ENCODE results near the gene NPAT. TPM values are rescaled to one million over a fixed set of nuclear protein-coding genes. Genes with fewer than 3 reads are reported as not detected.

Gene NPAT
- total RNA-seq (2021; ENCODE audit: unreplicated experiment) (16.6 TPM), Bru-seq, nascent RNA (percentile 86 among the genes with signal in this experiment), BruChase-seq, experiment 1, labeled RNA remaining after a 2-hour chase (percentile 85 among the genes with signal in this experiment), BruChase-seq, experiment 2, labeled RNA remaining after a 6-hour chase (percentile 75 among the genes with signal in this experiment)
- polyA plus RNA-seq (2012; ENCODE audit: insufficient read length) = 5.0 TPM
- long read RNA-seq, partial matches to known transcripts = 15 of 18 reads
- long read RNA-seq, other reads (novel, unspliced or antisense) = 3 of 18 reads

GRCh38 chr11:108222574-108223347, at the start of gene NPAT, which contains the start of gene ATM:
TSS of gene NPAT (minus strand) at chr11:108222638. CDS start at chr11:108222536, 102 bp downstream.
TSS of gene ATM (plus strand) at chr11:108223067. CDS start at chr11:108227625, 4,558 bp downstream.
- H3K4me3 ChIP-seq (ENCODE audit: low read depth in 2 of 2, low read length in 2 of 2) = peak within 1 kb of the TSS; percentile 93 to 99
- peaks cover 37% of the 10 kb centered on the region for H3K4me1 ChIP-seq (ENCODE audit: control insufficient read depth, insufficient read depth, low read length)
- TF ChIP-seq TCF7L2 (IDR thresholded peaks at IDR 0.05; ENCODE audit: low read depth, low read length) (peak; percentile 78), SIN3A (IDR thresholded peaks at IDR 0.05; ENCODE audit: borderline replicate concordance, insufficient read depth, low read depth, low read length) (peak; percentile 97), CTCF (IDR thresholded peaks at IDR 0.05) (peak; percentile 96), REST (IDR thresholded peaks at IDR 0.05; ENCODE audit: insufficient read depth in 1 of 2, low read depth in 2 of 2, low read length in 1 of 2) (peak in 1 of 2 experiments; percentile 60; a peak in 1 of 4 replicates), POLR2AphosphoS5 (IDR thresholded peaks at IDR 0.05; ENCODE audit: low read depth, low read length) (peak; percentile 83)
- CTCF ChIA-PET = interaction anchor here (0.7 to 0.9 kb wide), 3 partner anchors 104 to 359 kb away, joined by 3 to 7 read pairs (median 4); no protein-coding TSS in a partner anchor
- no peaks in the 10 kb centered on the region for H3K9me3 ChIP-seq (ENCODE audit: control insufficient read depth, insufficient read depth, low read depth, low read length)
- peaks cover 8% of the 10 kb centered on the region for H3K36me3 ChIP-seq (ENCODE audit: control insufficient read depth, insufficient read depth, low read length)
- intact Hi-C loops (cut with micrococcal nuclease; ENCODE audit: unreplicated experiment) (no loop called here), in situ Hi-C loops (cut with HindIII; ENCODE audit: low pct_unique_long_range_greater_than_20kb, low sequenced_read_pairs) (no loop called here)
- no peaks in the 10 kb centered on the region for H3K27me3 ChIP-seq (ENCODE audit: control insufficient read depth, insufficient read depth, low read length)
- no TSS peak for BruUV-seq (replicated peaks)
- peak; percentile 96 for ATAC-seq
- POLR2A ChIA-PET = interaction anchor here (0.7 kb wide), 1 partner anchor 665 kb away, joined by 3 read pairs; no protein-coding TSS in a partner anchor
- peak within 1 kb of the TSS; percentile 100 for H3K27ac ChIP-seq (ENCODE audit: low read length)
- DNase-seq (ENCODE audit: low read depth, low spot score) = peak; percentile 99

GRCh38 chr11:108269583-108269982, 47.1 kb upstream of the NPAT start:
- ChIA-PET CTCF (no interaction called here), POLR2A (no interaction called here)
- no peaks in the 10 kb centered on the region for H3K9me3 ChIP-seq (ENCODE audit: control insufficient read depth, insufficient read depth, low read depth, low read length)
- TF ChIP-seq CTCF (IDR thresholded peaks at IDR 0.05) (no peak), SIN3A (IDR thresholded peaks at IDR 0.05; ENCODE audit: borderline replicate concordance, insufficient read depth, low read depth, low read length) (no peak), REST (IDR thresholded peaks at IDR 0.05; ENCODE audit: insufficient read depth in 1 of 2, low read depth in 2 of 2, low read length in 1 of 2) (no peak), TCF7L2 (IDR thresholded peaks at IDR 0.05; ENCODE audit: low read depth, low read length) (no peak), POLR2AphosphoS5 (IDR thresholded peaks at IDR 0.05; ENCODE audit: low read depth, low read length) (no peak)
- H3K4me1 ChIP-seq (ENCODE audit: control insufficient read depth, insufficient read depth, low read length) = no peaks in the 10 kb centered on the region
- BruUV-seq (replicated peaks) = no TSS peak
- H3K4me3 ChIP-seq (ENCODE audit: low read depth in 2 of 2, low read length in 2 of 2) = no peak overlapping the region
- H3K27me3 ChIP-seq (ENCODE audit: control insufficient read depth, insufficient read depth, low read length) = no peaks in the 10 kb centered on the region
- DNase-seq (ENCODE audit: low read depth, low spot score) = no peak
- no peak overlapping the region for H3K27ac ChIP-seq (ENCODE audit: low read length)
- in situ Hi-C loops (cut with HindIII; ENCODE audit: low pct_unique_long_range_greater_than_20kb, low sequenced_read_pairs) (no loop called here), intact Hi-C loops (cut with micrococcal nuclease; ENCODE audit: unreplicated experiment) (no loop called here)
- ATAC-seq = no peak
- peaks cover 10% of the 10 kb centered on the region for H3K36me3 ChIP-seq (ENCODE audit: control insufficient read depth, insufficient read depth, low read length)

Data from Panc1 (cell line).